Stimulated activated CD4-positive, alpha-beta T cell treated with anti-CD3 and anti-CD28 coated beads, Interleukin-15, amount 100 ng/mL, for 1 hour (primary cell): ENCODE data around the gene ELP6.
A peak's percentile ranks its signal among the peaks of the same experiment; 100 is the strongest.

ENCODE experiments used
- DNase-seq, 2 donors: peaks; one replicate each; pipeline ENCODE4 v3.0.0-alpha.2; 2020; ENCODE audit warnings: low read depth in 1 of 2, low spot score in 1 of 2

ELP6 gene, protein sequence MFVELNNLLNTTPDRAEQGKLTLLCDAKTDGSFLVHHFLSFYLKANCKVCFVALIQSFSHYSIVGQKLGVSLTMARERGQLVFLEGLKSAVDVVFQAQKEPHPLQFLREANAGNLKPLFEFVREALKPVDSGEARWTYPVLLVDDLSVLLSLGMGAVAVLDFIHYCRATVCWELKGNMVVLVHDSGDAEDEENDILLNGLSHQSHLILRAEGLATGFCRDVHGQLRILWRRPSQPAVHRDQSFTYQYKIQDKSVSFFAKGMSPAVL

DNA sequence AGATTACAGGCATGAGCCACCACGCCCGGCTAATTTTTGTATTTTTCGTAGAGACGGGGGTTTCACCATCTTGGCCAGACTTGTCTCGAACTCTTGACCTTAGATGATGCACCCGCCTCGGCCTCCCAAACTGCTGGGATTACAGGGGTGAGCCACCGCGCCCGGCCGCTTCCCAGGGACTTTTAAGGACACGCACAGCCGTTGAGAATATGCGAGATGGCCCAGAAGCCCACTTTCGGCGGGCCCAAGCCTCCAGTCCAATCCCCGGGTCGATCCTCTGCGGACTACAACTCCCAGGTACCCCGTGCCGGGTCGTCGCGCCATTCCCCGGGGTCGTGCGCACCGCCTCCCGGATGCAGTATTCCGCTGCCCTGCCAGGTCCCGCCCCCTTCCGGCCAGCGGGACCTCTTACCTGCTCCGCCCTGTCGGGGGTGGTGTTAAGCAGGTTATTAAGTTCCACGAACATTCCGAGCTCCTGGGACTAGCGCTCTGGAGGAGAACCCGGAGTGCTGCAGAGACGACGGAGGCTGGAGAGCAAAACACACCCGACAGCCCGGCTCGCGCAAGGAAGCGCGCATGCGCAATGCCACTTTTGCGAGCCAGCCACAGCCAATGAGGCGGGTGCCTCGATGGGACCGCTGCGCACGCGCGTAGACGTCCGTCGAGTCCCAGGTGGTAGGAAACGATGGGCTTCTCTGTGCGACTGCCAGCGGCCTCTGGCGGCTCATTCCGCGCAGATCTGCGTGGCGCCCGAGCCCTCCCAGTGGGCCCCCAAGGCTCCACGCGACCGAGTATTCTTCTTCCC, at the start of gene ELP6:
Gene ELP6 (minus strand): TSS at position 588 of the 805 bp plus-strand sequence. CDS start 122 bp downstream, at position 466.
- DNase-seq, result peak; percentile 91 to 95

DNA sequence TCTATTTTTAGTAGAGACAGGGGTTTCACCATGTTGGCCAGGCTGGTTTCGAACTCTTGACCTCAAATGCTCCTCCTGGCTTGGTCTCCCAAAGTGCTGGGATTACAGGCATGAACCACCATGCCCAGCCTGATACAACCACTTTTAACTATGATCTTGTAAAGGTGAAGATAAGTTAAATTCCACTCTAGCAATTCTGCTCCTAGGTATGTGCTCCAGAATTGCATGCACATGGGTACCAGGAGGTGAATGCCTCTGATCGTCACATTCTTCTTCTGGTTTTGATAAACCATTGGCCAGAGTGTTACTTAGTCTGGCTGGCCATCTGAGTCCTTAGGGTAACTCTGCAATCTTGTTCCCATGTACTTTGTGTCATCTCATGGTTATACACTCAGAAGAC, 42.8 kb upstream of the ELP6 start:
- DNase-seq, result no peak

DNA sequence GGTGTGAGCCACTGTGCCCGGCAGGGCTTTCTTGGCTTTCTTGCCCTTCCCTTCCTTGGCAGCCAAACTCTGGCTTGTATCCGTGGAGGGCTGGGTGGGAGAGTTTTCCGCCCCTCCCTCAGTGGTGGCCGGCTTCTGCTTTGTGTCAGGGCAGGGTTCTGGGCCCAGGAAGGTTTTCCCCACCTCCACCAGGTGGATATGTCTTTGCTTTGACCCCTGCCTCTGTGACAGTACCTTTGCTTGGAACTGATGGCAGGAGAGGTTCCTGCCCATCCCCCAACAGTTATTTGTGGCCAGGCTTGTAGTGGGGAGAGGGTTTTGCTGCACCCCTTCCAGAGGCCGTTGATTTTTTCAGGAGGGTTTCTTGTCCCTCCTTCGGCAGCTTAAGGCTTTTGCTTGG, 40.8 kb upstream of the ELP6 start:
- DNase-seq, result no peak

DNA sequence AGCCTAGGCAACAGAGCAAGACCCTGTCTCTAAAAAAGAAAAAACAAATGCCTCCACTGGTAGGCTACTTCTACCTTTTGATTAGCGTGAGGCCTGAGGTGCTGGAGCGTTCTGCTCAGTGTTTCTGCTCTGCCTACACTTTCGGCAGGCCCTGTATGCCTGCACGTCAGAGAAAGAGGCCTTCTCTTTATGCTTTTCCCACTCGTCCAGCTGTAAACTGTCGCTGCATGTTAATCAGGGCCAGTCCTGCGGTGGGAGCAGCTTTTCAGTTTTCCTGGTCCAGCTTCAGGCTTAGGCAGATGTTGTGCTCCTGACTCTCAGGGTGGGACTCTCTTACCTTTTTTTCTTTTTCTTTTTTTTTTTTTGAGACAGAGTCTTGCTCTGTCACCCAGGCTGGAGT, 39.9 kb upstream of the ELP6 start:
- DNase-seq, result no peak

DNA sequence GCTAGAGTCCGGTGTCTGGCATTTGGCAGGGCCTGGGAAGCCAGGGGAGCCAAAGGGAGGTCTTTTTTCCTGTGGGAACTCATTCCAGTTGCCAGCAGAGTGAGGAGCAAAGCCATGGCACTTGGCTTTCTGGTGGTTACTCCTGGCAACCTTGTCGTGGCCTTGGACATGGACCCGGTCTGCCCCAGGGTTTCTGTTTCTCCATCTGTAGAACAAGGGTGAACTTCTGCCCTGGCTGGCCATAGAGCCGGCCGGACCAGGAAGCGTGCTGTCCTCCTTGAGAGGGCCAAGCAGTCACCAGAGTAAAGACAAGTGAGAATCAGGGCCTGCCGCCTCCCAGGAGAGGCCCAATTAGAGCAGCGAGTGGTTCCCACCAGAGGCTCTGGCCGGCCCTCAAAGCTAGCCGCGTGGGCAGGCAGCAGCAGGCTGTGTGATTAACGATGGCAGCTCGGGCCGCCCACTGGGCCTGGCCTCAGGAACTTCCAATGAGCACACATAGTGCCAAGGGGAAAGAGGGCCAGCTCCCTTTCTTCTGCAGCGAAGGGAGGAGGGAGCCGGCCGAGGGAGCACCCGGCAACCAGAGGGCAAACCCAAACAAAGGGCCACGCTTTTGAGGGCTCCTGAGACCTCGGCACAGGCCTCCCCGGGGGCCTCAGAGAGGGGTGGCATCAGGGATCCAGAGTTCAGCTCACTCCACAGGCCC, 29.1 kb upstream of the ELP6 start:
- DNase-seq, result no peak

DNA sequence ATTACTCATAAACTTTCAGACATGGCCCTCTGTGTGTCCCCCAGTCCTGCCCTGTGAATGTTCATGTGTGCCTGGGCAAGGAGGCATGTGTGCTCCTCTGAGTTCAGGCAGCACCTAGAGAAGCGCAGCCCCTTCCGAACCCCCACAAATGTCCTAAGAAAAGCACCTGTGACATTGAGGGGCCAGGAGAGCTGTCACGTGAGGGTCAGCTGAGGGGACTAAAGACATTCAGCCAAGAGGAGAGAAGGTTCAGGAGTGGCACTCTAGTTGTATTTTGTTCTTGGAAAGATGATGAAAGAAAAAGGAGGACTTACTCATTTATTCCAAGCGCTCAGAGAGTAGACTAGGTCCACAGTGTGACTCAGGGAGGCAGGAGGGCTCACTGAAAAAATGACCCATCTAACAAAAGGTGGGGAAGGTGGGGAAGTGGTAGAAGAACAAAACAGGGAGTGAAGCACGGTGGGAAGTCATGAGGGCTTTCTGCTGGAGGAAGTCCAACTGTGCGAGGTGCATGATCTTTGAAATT, 28.1 kb upstream of the ELP6 start:
- no peak for DNase-seq

DNA sequence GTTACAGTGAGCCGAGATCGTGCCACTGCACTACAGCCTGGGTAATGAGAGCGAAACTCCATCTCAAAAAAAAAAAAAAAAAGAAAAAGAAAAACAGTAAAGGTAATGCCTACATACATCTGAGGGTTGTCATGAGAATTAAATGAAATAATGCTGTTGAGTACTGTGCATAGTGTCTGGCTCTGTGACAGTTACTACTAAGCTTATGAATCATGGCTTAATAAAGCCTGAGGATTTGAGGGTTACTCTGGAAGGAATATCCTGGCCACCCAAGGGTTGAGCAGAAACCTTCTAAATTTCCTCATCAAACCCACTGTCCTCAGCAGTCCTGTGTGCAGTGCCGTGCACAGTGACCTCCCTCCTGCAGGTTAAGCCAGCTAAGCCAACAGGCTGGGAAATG, 26.8 kb upstream of the ELP6 start:
- DNase-seq, result no peak

DNA sequence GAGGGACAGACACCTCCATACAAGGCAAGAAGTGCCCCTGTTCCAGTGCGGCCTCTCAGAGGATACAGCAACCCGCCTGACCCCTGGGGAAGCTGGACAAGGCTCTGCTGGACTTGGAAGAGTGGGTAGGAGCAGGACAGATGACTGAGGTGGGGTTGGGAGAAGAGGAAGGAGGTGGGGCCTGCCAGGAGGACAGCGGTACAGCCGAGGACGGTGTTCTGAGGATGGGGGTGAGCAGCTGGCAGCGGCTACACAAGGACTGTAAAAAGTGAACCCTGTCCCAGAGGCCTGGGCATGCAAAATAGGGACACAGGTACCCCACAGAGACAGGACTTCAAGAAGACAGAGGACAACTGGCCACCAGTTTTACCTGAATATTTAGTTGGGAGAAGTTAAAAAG, 23.5 kb upstream of the ELP6 start:
- no peak for DNase-seq

DNA sequence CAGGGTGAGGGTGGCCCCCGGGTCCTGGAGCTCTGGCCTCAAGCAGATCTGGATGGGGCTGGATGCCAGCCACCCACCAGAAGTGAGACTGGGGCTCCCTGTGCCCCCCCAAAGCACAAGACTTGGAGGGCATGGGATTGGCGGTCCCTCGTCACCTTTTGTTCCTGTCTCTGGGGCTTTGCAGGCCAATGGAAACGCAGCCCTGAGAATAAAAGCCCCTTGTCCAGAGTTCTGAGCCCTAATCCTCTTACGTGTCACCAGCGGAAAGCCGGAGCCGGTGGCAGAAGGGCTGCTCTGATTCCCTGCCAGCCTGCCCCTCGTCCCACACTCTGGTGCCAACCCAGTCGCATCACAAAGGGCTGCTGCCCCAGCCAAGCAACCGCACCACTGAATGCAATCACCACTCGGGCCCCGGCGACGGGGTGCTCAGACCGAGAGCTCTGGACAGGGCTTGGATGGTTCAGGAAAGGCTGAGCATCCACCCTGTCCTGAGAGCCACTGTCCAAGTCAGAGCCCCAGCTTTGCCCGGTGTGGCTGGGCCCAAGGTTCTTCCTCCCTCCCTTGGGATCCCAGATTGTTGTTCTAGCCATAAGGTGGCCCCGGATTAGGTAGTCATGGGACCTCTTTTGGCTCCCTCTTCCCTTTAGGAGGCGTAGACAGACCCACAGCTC, 22.8 kb upstream of the ELP6 start:
- DNase-seq, result no peak

DNA sequence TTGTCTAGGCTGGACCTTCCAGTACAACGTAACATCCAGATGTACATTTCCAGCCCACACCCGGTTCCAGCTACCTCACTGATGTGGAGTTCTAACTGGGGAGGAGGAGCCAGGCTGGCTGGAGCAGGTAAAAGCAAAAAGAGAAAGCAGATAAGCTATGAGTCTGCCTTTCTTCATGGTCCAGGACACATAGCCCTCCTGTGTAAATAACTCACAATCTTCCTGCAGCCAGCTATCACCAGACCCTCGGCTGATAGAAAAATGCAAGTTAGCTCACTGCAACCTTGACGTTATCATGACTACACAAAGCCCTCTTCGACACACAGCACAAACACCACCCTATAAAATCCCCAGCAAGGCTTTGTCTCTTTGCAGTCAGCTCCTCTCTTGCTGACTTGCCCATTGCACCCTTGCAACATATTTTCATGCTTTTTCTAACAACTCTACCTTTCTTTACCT, 20.5 kb upstream of the ELP6 start:
- no peak for DNase-seq

DNA sequence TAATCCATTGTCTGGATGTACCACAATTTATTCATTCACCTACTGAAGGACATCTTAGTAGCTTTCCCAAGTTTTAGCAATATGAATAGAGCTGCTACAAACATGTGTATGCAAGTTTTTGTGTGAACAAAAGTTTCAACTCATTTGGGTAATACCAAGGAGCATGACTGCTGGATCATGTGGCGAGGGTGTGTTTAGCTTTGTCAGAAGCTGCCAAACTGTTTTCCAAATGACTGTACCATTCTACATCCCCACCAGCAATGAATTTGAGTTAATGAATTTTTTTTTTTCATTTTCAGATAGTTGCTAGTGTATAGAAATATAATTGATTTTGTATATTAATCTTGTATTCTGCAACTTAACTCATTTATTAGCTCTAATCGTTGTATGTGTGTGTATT, 20.0 kb upstream of the ELP6 start:
- DNase-seq, result no peak

DNA sequence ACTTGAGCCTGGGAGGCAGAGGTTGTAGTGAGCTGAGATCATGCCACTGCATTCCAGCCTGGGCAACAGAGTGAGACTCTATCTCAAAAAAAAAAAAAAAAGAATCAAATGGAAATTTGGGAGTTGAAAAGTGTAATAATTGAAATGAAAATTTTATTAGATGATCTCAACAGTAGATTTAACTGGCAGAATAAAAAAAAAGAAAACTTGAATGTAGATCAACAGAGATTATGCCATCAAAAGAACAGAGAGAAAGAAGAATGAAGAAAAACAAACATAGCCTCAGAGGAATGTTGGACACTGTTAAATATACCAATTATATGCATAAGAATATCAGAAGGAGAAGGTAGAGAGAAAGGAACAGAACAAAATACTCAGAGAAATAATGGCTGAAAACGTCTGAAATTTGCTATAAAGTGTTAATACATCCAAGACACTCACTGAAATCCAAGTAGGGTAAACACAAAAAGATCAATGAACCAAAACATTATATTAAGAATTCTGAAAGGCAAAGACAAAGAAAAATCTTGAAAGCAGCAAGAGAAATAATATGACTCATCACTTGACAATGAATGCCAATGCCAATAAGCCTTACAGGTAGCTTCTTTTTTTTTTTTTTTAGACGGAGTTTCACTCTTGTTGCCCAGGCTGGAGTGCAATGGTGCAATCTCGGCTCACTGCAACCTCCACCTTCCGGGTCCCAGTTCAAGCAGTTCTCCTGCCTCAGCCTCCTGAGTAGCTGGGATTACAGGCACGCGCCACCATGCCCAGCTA, 14.6 kb upstream of the ELP6 start:
- no peak for DNase-seq

DNA sequence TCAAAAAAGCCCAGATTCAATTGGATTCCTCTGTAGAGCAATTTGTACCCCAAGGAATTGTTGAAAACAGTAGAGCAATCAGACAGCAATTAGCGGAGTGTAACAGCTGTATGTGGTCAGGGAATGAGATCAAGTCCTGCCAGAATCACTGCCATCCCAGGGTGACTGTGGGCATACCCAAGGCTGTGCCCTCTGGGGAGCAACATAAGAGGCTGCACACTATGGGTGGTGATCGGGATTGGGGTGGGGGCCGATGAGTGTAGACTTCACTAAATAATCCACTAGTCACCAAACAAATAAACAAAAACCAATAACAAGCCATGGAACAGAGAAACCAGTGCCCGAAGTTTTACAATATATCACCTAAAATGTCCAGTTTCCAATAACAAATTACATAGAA, 12.1 kb upstream of the ELP6 start:
- DNase-seq, result no peak

DNA sequence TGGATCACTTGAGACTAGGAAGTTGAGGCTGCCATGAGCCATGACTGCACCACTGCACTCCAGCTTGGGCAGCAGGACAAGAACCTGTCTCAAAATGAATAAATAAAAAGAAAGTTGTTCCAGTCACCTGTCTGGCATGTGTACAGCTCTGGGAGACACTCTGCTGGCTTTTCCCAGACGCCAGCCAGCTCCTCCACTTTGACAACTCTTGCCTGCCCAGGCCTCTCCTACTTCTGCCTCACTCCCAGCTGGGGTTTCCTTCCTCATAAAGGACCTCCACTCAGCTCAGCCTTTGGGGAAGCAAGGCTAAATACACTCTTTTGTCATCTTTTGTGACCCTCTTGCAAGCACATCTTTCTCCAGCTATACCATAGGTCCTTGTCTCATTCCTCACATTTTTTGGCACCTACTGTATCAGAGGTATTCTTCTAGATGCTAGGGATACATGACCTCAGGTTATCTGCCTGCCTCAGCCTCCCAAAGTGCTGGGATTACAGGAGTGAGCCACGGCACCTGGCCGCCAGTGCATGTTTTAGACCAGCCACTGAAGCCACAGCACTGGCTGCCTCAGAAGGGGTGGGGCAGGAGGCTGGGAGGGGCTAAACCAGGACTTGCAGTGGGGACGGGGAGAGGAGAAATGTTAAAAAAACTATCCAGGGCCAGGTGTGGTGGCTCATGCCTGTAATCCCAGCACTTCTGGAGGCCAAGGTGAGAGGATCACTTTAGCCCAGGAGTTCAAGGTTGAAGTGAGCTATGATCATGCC, 10.0 kb upstream of the ELP6 start:
- no peak for DNase-seq

DNA sequence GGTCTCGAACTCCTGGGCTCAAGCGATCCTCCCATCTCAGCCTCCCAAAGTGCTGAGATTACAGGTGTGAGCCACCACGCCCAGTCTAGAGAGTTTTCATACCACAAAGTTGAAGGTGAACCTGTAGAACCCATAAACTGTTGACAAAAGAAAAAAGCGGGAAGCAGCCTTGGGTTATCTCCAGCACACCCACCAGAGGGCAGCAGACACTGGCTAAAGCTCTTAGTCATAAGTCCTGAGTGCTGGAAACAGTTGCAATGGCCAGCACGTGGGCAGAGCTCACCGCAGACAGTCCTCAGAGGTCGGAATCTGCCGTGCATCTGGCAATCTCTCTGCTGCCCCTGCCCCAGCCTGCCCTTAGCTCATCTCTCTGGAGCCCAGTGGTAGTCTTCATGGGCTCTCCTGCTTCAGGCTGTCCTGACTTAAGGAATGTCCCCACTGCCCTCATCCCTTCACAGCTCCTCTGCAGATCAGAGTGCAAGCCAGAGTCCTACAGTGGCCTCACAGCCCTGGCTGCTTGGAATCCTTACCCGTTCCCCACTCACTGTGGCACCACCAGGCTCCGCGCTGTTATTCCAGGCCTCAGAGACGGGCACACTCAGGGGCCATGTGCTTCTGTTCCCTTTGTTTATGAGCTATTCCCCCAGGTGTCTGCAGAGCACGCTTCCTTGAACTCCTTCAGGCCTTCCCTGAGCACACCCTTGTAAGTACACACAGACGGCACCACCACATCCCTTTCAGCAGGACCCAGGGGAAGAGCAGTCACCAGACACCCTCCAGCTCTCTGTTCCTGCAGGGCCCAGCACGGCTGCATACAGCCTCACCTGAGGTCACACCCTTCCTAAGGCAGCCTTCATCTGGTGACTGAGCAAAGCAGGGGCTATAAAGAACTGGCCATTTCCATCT, 8.8 kb upstream of the ELP6 start:
- peak; percentile 30 to 52 for DNase-seq

DNA sequence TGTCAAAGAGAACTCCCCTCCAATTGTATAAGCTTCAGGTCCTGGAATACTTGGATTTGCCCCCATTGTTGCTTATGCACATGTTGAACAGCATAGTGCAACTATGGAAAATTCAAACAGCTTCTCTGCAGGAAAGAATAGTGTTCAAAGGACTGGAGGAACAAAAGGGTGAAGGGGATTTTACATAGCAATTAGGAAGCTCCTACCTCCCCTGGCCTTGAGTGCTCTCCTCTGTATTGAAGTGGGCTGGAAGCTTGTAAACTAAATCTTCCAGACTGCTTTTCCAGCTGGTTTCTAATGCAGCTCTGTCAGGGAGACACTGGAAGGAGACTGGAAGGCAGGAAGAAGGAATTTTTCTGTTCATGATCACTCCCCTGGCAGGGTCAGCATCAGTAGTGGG, 7.2 kb upstream of the ELP6 start:
- DNase-seq, result no peak

DNA sequence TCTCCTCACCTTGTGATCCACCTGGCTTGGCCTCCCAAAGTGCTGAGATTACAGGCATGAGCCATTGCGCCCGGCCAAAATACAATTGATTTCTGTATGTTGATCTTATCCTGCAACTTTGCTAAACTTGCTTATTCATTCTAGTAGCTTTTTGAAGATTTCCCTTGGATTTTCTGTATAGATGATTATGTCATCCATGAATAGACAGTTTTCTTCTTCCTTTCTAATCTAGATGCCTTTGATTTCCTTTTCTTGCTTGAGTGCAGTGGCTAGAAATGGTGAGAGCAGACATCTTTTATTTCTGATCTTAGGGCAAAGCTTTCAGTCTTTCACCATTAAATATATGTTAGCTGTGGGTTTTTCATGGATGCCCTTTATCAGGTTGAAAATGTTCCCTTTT, 4.4 kb upstream of the ELP6 start:
- DNase-seq, result no peak

DNA sequence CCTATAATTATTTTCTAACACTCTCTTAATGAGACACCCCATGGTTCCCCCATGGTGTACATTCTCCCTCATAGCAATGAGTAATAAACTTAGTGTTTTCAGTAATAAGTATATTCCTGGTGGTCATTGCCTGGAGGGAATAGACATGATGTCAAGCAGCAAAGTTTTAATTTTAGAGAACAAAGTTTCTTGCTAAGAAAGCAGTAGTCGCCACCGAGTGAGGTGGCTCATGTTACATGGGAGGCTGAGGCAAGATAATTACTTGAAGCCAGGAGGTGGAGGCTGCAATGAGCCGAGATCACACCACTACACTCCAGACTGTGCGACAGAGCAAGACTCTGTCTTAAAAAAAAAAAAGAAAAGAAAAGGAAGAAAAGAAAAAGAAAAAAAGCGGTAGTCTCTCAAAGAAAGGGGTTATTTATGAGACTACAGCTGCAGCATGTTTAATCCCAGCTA, 2.4 kb upstream of the ELP6 start:
- no peak for DNase-seq

DNA sequence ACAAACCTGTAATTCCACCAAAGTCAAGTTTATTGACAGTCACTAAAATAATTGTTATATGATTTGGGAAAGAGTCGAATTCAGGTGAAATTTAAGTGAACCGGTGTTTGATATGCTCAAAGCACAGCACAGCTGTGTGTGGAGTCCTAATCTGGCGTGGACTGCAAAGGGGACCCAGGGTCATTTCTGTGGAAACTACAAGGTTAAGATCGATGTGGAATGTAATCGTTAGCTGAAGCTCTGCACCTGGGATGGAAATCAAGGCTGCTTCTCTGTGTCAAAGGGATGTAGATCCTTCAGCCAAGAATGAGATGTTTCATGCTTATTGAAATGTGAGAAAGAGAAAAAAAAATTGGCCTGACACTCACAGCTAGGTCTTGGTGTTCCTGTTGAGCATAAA, 1.6 kb upstream of the ELP6 start:
- no peak for DNase-seq
